Mesothelial cell of epicardium (in vitro differentiated cells): ENCODE measurements around the gene CTSL. TPM values are rescaled to one million over a fixed set of nuclear protein-coding genes. Genes with fewer than 3 reads are reported as not detected.
"Not testable (repeated sequence)": the region's sequence is repeated elsewhere in the genome, so short reads cannot be mapped to it uniquely, and the experiment has no call there.

ENCODE experiments used
- DNase-seq, 2 experiments: peaks; one replicate each; pipeline ENCODE4 v3.0.0; 2021; ENCODE audit warnings: low spot score in 2 of 2; ENCODE audit not compliant: unreplicated experiment in 2 of 2
- H3K27ac Mint-ChIP-seq: 2 replicates; pipeline ENCODE4 v1.8.0; 2021; ENCODE audit warnings: mixed read lengths
- H3K27me3 Mint-ChIP-seq: 2 replicates; pipeline ENCODE4 v1.8.0; 2021; ENCODE audit warnings: low read depth, mixed read lengths
- H3K36me3 Mint-ChIP-seq: 2 replicates; pipeline ENCODE4 v1.8.0; 2021; ENCODE audit warnings: mixed read lengths
- H3K4me1 Mint-ChIP-seq: 2 replicates; pipeline ENCODE4 v1.8.0; 2021; ENCODE audit warnings: mixed read lengths
- H3K4me3 Mint-ChIP-seq: 2 replicates; pipeline ENCODE4 v1.8.0; 2021; ENCODE audit warnings: mild to moderate bottlenecking, moderate library complexity, mixed read lengths
- H3K9me3 Mint-ChIP-seq: 2 replicates; pipeline ENCODE4 v1.8.0; 2021; ENCODE audit warnings: mixed read lengths
- total RNA-seq: library from RNA; stranded (reverse); gene quantifications from 3 replicates; pipeline ENCODE4 v1.2.1, GENCODE V29; 2021
- TF ChIP-seq, protein P1 (sequence below): fragments of 200-600 bp; sonication (generic); IDR thresholded peaks from one replicate; pipeline ENCODE4 v1.5.0; 2021; ENCODE audit warnings: antibody characterized with exemption; ENCODE audit not compliant: unreplicated experiment

CTSL gene
- total RNA-seq, 1 donor from 2014 or later = 85.9 TPM

- DNase-seq = no peak
- Mint-ChIP-seq H3K4me3 (no peak overlapping the region), H3K9me3 (peaks cover 24% of the 10 kb centered on the region), H3K4me1 (peaks cover 5% of the 10 kb centered on the region), H3K36me3 (peaks cover 1% of the 10 kb centered on the region), H3K27ac (no peak overlapping the region), H3K27me3 (no peaks in the 10 kb centered on the region)
- TF ChIP-seq, protein P1, sequence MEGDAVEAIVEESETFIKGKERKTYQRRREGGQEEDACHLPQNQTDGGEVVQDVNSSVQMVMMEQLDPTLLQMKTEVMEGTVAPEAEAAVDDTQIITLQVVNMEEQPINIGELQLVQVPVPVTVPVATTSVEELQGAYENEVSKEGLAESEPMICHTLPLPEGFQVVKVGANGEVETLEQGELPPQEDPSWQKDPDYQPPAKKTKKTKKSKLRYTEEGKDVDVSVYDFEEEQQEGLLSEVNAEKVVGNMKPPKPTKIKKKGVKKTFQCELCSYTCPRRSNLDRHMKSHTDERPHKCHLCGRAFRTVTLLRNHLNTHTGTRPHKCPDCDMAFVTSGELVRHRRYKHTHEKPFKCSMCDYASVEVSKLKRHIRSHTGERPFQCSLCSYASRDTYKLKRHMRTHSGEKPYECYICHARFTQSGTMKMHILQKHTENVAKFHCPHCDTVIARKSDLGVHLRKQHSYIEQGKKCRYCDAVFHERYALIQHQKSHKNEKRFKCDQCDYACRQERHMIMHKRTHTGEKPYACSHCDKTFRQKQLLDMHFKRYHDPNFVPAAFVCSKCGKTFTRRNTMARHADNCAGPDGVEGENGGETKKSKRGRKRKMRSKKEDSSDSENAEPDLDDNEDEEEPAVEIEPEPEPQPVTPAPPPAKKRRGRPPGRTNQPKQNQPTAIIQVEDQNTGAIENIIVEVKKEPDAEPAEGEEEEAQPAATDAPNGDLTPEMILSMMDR = no peak
Measured at GRCh38 chr9:87741891-87742290, 16.0 kb downstream of the CTSL start.

DNA sequence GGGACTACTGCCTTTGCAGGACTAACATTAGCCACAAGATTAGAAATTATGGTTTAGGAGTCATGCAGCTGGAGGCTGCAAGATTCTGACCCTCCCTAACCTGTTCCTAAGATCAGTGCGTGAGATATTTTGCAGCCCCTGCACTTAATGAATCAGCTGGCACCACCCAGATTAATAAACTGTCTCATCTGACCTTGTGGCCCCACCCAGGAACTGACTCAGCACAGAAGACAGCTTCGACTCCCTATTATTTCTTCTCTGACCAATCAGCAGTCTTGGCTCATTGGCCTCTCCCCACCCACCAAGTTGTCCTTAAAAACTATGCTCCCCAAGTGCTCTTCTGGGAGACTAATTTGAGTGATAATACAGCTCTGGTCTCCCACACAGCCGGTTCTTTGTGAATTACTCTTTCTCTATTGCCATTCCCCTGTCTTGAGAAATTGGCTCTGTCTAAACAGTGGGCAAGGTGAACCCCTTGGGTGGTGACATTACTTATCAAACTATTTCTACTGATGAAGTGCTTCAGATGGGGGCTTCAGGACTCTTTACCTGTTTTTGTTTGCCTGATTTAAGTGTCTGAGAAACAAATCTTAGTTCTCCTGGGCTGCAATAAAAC, 17.0 kb downstream of the CTSL start:
- Mint-ChIP-seq H3K4me1 (peaks cover 5% of the 10 kb centered on the region), H3K27ac (no peak overlapping the region), H3K9me3 (peaks cover 20% of the 10 kb centered on the region), H3K27me3 (no peaks in the 10 kb centered on the region), H3K4me3 (no peak overlapping the region), H3K36me3 (peaks cover 1% of the 10 kb centered on the region)
- DNase-seq = no peak
- TF ChIP-seq, protein P1 = no peak

GRCh38 chr9:87744247-87744646, 18.3 kb downstream of the CTSL start:
- H3K27me3 Mint-ChIP-seq, H3K4me1 Mint-ChIP-seq, H3K4me3 Mint-ChIP-seq, H3K27ac Mint-ChIP-seq, H3K36me3 Mint-ChIP-seq, DNase-seq: not testable (repeated sequence)
- peaks cover 20% of the 10 kb centered on the region for H3K9me3 Mint-ChIP-seq

GRCh38 chr9:87746186-87746585, 20.3 kb downstream of the CTSL start:
- Mint-ChIP-seq H3K27me3 (no peaks in the 10 kb centered on the region), H3K9me3 (peaks cover 11% of the 10 kb centered on the region), H3K27ac (no peak overlapping the region), H3K4me3 (no peak overlapping the region), H3K36me3 (peaks cover 1% of the 10 kb centered on the region), H3K4me1 (peaks cover 5% of the 10 kb centered on the region)
- TF ChIP-seq, protein P1 = no peak
- DNase-seq = no peak

DNA sequence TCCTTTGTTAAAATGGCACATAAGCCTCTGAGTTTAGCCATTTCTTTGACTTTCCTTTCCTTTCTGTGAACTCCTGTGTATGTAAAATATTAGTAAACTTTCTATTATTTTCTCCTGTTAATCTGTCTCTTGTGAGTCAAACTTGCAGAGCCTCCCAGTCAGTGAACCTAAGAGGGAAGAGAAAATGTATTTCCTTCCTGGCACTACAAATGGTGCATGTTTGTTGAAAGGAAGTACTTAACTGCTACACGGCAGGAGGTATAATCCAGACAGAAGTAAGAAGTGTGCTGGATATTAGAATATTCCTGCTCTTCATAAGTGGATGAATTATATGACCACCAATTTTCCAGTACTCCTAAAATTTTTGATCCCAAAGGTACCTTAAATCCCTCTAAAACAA, 23.0 kb downstream of the CTSL start:
- no peaks in the 10 kb centered on the region for H3K36me3 Mint-ChIP-seq
- H3K4me3 Mint-ChIP-seq = no peak overlapping the region
- H3K27me3 Mint-ChIP-seq = no peaks in the 10 kb centered on the region
- no peaks in the 10 kb centered on the region for H3K4me1 Mint-ChIP-seq
- TF ChIP-seq, protein P1 = no peak
- DNase-seq = no peak
- peaks cover 7% of the 10 kb centered on the region for H3K9me3 Mint-ChIP-seq
- H3K27ac Mint-ChIP-seq = no peak overlapping the region

DNA sequence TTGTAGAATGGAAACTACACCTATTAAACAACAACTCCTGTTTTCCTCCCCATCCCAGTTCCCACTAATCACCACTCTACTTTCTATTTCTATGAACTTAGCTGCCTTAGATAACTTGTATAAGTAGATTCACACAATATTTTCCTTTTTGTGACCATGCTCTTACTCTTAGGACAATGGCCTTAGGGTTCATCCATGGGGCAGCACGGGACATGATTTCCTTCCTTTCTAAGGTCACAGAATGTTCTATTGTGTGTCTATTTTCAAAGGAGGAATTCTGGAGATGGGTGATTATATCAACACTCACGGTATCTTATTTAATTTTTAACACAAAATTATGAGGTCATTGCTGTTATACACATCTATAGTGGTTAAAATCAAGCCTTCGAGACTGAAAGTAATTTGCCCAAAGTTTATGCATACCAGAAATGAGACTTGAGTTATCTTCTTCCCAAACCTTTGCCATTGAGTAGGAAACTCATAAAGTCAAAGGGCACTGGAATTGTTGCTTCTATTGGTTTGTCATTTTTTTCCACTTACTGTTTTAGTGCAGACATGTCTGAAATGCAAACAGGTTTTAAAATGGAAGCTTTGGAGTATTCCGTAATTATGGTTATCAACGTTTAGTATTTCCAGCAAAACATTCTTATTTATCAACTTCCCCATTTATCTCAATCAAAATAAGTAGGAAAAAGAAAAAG, 23.6 kb downstream of the CTSL start:
- TF ChIP-seq, protein P1 = no peak
- Mint-ChIP-seq H3K27ac (no peak overlapping the region), H3K27me3 (no peaks in the 10 kb centered on the region), H3K36me3 (no peaks in the 10 kb centered on the region), H3K4me3 (no peak overlapping the region), H3K9me3 (peaks cover 7% of the 10 kb centered on the region), H3K4me1 (no peaks in the 10 kb centered on the region)
- DNase-seq = no peak
